NCI-H2227 (cell line): ENCODE data around the gene PNPLA6.
"Not testable (repeated sequence)": the region's sequence is repeated elsewhere in the genome, so short reads cannot be mapped to it uniquely, and the experiment has no call there.

Experiments
- DNase-seq: peaks from one replicate; lab custom pipeline; 2025; ENCODE audit not compliant: unreplicated experiment; lab: John Stamatoyannopoulos, UW

Gene PNPLA6

GRCh38 chr19:7529610-7530490 is 5.7 kb upstream of the PNPLA6 start:
- DNase-seq = no peak

GRCh38 chr19:7533281-7533885 is 2.1 kb upstream of the PNPLA6 start:
- peak; percentile 87 for DNase-seq

- DNase-seq = peak; percentile 89
Measured at GRCh38 chr19:7533925-7534480, 1.5 kb upstream of the PNPLA6 start.

GRCh38 chr19:7534531-7535046 is 928 bp upstream of the PNPLA6 start:
- DNase-seq = peak; percentile 42

- no peak for DNase-seq
Measured at GRCh38 chr19:7535998-7536695, 630 bp downstream of the PNPLA6 start.

- not testable (repeated sequence) for DNase-seq
Measured at GRCh38 chr19:7538990-7539389, 3.5 kb downstream of the PNPLA6 start.

GRCh38 chr19:7539827-7540425 is 4.4 kb downstream of the PNPLA6 start:
- DNase-seq = no peak

GRCh38 chr19:7540761-7541474 is 5.4 kb downstream of the PNPLA6 start:
- no peak for DNase-seq

- DNase-seq = no peak
Measured at GRCh38 chr19:7541475-7541824, 5.9 kb downstream of the PNPLA6 start.

- DNase-seq = no peak
Measured at GRCh38 chr19:7541828-7542443, 6.4 kb downstream of the PNPLA6 start.

GRCh38 chr19:7542556-7543348 is 7.2 kb downstream of the PNPLA6 start:
- no peak for DNase-seq

GRCh38 chr19:7544626-7545025 is 9.1 kb downstream of the PNPLA6 start:
- DNase-seq = no peak

- no peak for DNase-seq
Measured at GRCh38 chr19:7545300-7545699, 9.8 kb downstream of the PNPLA6 start.

GRCh38 chr19:7545904-7546303 is 10.4 kb downstream of the PNPLA6 start:
- no peak for DNase-seq

GRCh38 chr19:7547159-7547558 is 11.6 kb downstream of the PNPLA6 start:
- DNase-seq = no peak

- no peak for DNase-seq
Measured at GRCh38 chr19:7549429-7550148, 14.1 kb downstream of the PNPLA6 start.

- no peak for DNase-seq
Measured at GRCh38 chr19:7550169-7550770, 14.8 kb downstream of the PNPLA6 start.
